ENCODE measurements around the gene SLC4A8.

The SLC4A8 gene

DNA sequence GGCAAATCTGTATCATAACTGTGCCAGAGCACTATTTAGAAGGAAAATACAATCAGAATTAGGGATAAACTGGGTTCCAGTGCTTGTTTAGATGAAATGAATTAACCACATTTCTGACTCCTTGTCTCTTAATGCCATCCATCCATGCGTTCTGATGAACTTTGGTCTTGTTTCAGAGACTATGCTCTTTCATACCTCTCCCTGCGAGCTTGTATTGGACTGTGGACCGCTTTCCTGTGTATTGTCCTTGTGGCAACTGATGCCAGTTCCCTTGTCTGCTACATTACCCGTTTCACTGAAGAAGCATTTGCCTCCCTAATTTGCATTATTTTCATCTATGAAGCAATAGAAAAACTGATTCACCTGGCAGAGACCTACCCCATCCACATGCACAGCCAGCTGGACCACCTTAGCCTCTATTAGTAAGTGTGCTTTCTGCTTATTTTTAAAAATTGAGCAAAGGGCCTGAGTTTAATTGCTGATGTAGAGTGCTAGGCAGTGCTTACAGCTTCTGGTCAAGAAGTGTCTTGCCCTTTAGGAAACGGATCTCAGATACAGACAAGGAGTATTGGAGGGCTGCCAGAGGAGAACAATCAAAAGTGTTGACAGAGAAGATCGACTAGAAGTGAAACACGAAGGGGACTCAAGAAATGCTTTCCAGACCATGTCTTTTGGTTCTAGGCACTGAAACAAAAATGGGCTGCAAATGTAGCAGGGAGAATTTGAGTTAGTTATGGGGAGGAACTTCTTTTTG lies 46.7 kb downstream of the SLC4A8 start:
- ATAC-seq (ENCODE audit: insufficient read depth, low read depth) = no peak
- Histone ChIP-seq H3K9me3 (ENCODE audit: insufficient read depth, low read length, severe bottlenecking) (no peaks in the 10 kb centered on the region), H3K9ac (ENCODE audit: low read depth, low read length) (no peak overlapping the region), H3K36me3 (ENCODE audit: insufficient read depth, low read length) (peaks cover 20% of the 10 kb centered on the region; the same call in 1 of the 2 replicates), H3K27me3 (ENCODE audit: insufficient read depth, low read length, poor library complexity) (no peaks in the 10 kb centered on the region), H4K20me1 (ENCODE audit: insufficient read depth, low read length) (no peaks in the 10 kb centered on the region), H3K27ac (ENCODE audit: low read length) (no peak overlapping the region), H3K4me3 (ENCODE audit: low read depth in 1 of 2, low read length in 2 of 2) (no peak overlapping the region), H2AFZ (ENCODE audit: low read depth, low read length) (no peak overlapping the region), H3K4me1 (ENCODE audit: insufficient read depth, low read length) (no peaks in the 10 kb centered on the region), H3K4me2 (ENCODE audit: insufficient read depth, low read length) (no peak overlapping the region), H3K79me2 (ENCODE audit: insufficient read depth, low read length) (no peaks in the 10 kb centered on the region)
- DNase-seq = no peak
- TF ChIP-seq EZH2 (IDR thresholded peaks at IDR 0.05; ENCODE audit: borderline replicate concordance, low read depth, low read length, severe bottlenecking) = no peak
- TF ChIP-seq, protein P1, sequence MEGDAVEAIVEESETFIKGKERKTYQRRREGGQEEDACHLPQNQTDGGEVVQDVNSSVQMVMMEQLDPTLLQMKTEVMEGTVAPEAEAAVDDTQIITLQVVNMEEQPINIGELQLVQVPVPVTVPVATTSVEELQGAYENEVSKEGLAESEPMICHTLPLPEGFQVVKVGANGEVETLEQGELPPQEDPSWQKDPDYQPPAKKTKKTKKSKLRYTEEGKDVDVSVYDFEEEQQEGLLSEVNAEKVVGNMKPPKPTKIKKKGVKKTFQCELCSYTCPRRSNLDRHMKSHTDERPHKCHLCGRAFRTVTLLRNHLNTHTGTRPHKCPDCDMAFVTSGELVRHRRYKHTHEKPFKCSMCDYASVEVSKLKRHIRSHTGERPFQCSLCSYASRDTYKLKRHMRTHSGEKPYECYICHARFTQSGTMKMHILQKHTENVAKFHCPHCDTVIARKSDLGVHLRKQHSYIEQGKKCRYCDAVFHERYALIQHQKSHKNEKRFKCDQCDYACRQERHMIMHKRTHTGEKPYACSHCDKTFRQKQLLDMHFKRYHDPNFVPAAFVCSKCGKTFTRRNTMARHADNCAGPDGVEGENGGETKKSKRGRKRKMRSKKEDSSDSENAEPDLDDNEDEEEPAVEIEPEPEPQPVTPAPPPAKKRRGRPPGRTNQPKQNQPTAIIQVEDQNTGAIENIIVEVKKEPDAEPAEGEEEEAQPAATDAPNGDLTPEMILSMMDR (IDR thresholded peaks at IDR 0.05; ENCODE audit: borderline replicate concordance, extremely low read depth, low read length, poor library complexity, severe bottlenecking) = no peak

DNA sequence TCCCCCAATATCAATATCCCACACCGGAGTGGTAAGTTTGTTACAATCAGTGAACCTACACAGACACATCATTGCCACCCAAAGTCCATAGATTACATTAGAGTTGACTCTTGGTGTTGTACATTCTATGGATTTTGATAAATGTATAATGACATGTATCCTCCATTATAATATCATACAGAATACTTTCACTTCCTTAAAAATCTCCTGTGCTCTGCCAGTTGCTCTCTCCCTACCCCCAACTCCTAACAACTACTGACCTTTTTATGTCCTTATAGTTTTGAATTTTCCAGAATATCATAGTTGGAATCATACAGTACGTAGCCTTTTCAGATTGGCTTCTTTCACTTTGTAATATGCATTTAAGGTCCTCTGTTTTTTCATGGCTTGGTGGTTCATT lies 48.4 kb downstream of the SLC4A8 start:
- H3K27me3 ChIP-seq (ENCODE audit: insufficient read depth, low read length, poor library complexity) = no peaks in the 10 kb centered on the region
- no peaks in the 10 kb centered on the region for H3K4me1 ChIP-seq (ENCODE audit: insufficient read depth, low read length)
- no peak overlapping the region for H3K4me3 ChIP-seq (ENCODE audit: low read depth in 1 of 2, low read length in 2 of 2)
- peaks cover 20% of the 10 kb centered on the region; the same call in 1 of the 2 replicates for H3K36me3 ChIP-seq (ENCODE audit: insufficient read depth, low read length)
- no peak overlapping the region for H3K9ac ChIP-seq (ENCODE audit: low read depth, low read length)
- H2AFZ ChIP-seq (ENCODE audit: low read depth, low read length) = no peak overlapping the region
- no peak for DNase-seq
- H3K4me2 ChIP-seq (ENCODE audit: insufficient read depth, low read length) = no peak overlapping the region
- H3K9me3 ChIP-seq (ENCODE audit: insufficient read depth, low read length, severe bottlenecking) = no peaks in the 10 kb centered on the region
- H3K79me2 ChIP-seq (ENCODE audit: insufficient read depth, low read length) = no peaks in the 10 kb centered on the region
- H4K20me1 ChIP-seq (ENCODE audit: insufficient read depth, low read length) = no peaks in the 10 kb centered on the region
- no peak overlapping the region for H3K27ac ChIP-seq (ENCODE audit: low read length)
- TF ChIP-seq, protein P1 (IDR thresholded peaks at IDR 0.05; ENCODE audit: borderline replicate concordance, extremely low read depth, low read length, poor library complexity, severe bottlenecking) = no peak
- TF ChIP-seq EZH2 (IDR thresholded peaks at IDR 0.05; ENCODE audit: borderline replicate concordance, low read depth, low read length, severe bottlenecking) = no peak
- ATAC-seq (ENCODE audit: insufficient read depth, low read depth) = no peak

DNA sequence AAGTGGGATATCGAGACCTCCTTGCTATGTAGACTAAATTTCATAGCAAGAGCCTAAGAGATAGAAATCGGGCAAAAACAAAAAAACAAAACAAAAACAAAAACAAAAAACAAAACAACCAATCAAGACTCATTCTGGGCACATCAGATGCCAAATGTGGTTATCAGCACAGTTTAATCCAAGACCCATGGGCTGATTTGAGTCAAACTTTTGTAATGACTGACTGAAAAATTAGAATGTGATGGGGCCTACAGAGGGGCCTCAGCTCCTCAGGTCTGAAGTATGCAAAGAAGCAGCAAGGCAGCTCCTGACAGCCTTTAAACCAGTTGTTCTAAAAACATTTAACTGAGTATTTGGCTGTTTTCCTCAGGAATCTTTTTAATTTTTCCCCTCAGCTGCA lies 49.3 kb downstream of the SLC4A8 start:
- no peaks in the 10 kb centered on the region for H3K4me1 ChIP-seq (ENCODE audit: insufficient read depth, low read length)
- H3K9me3 ChIP-seq (ENCODE audit: insufficient read depth, low read length, severe bottlenecking) = no peaks in the 10 kb centered on the region
- H3K4me2 ChIP-seq (ENCODE audit: insufficient read depth, low read length) = no peak overlapping the region
- H3K79me2 ChIP-seq (ENCODE audit: insufficient read depth, low read length) = no peaks in the 10 kb centered on the region
- H2AFZ ChIP-seq (ENCODE audit: low read depth, low read length) = no peak overlapping the region
- H3K27me3 ChIP-seq (ENCODE audit: insufficient read depth, low read length, poor library complexity) = no peaks in the 10 kb centered on the region
- H4K20me1 ChIP-seq (ENCODE audit: insufficient read depth, low read length) = no peaks in the 10 kb centered on the region
- peaks cover 20% of the 10 kb centered on the region; the same call in 1 of the 2 replicates for H3K36me3 ChIP-seq (ENCODE audit: insufficient read depth, low read length)
- H3K9ac ChIP-seq (ENCODE audit: low read depth, low read length) = no peak overlapping the region
- DNase-seq (no peak), ATAC-seq (ENCODE audit: insufficient read depth, low read depth) (no peak)
- no peak for TF ChIP-seq EZH2 (IDR thresholded peaks at IDR 0.05; ENCODE audit: borderline replicate concordance, low read depth, low read length, severe bottlenecking)
- TF ChIP-seq, protein P1 (IDR thresholded peaks at IDR 0.05; ENCODE audit: borderline replicate concordance, extremely low read depth, low read length, poor library complexity, severe bottlenecking) = no peak
- H3K4me3 ChIP-seq (ENCODE audit: low read depth in 1 of 2, low read length in 2 of 2) = no peak overlapping the region
- no peak overlapping the region for H3K27ac ChIP-seq (ENCODE audit: low read length)

Data from DND-41 (cell line).